GM10248 (cell line): Measurements from ENCODE around the gene PLAAT5.
"Not testable (repeated sequence)": the region's sequence is repeated elsewhere in the genome, so short reads cannot be mapped to it uniquely, and the experiment has no call there.

Experiments used
- CTCF ChIA-PET: fragments of 300-600 bp; sonication (Branson Sonifier 250); formaldehyde crosslinking; extraction: SDS; loops from one replicate; lab custom pipeline; 2021; ENCODE audit warnings: antibody characterized with exemption; lab: Yijun Ruan, JAX
- POLR2A ChIA-PET: fragments of 350-650 bp; sonication (Branson Sonifier 250); formaldehyde crosslinking; extraction: SDS; loops from one replicate; lab custom pipeline; 2020; ENCODE audit warnings: antibody characterized with exemption; lab: Yijun Ruan, JAX
- DNase-seq: peaks from one replicate; pipeline ENCODE4 v3.0.0; 2012; ENCODE audit errors: extremely low spot score
- CTCF ChIP-seq: IDR thresholded peaks from 2 replicates; pipeline ENCODE4 v1.5.1; 2012; ENCODE audit warnings: mild to moderate bottlenecking, low read depth; ENCODE audit errors: extremely low read depth, missing control alignments, control extremely low read depth

Gene PLAAT5

GRCh38 chr11:63532799-63533475, 42.0 kb upstream of the PLAAT5 start:
- no peak for TF ChIP-seq CTCF
- ChIA-PET POLR2A (interaction anchor here (0.6 kb wide), 1 partner anchor 685 kb away, joined by 3 read pairs; no protein-coding TSS in a partner anchor), CTCF (interaction anchor here (1.1 to 2.0 kb wide), 4 partner anchors 16 to 103 kb away, joined by 3 to 6 read pairs (median 4); no protein-coding TSS in a partner anchor)
- no peak for DNase-seq

GRCh38 chr11:63532117-63532516, 41.1 kb upstream of the PLAAT5 start:
- TF ChIP-seq CTCF, result no peak
- POLR2A ChIA-PET, result no interaction called here
- no peak for DNase-seq
- CTCF ChIA-PET, result interaction anchor here (1.1 to 2.0 kb wide), 6 partner anchors 15 to 104 kb away, joined by 3 to 6 read pairs (median 4); no protein-coding TSS in a partner anchor

DNA sequence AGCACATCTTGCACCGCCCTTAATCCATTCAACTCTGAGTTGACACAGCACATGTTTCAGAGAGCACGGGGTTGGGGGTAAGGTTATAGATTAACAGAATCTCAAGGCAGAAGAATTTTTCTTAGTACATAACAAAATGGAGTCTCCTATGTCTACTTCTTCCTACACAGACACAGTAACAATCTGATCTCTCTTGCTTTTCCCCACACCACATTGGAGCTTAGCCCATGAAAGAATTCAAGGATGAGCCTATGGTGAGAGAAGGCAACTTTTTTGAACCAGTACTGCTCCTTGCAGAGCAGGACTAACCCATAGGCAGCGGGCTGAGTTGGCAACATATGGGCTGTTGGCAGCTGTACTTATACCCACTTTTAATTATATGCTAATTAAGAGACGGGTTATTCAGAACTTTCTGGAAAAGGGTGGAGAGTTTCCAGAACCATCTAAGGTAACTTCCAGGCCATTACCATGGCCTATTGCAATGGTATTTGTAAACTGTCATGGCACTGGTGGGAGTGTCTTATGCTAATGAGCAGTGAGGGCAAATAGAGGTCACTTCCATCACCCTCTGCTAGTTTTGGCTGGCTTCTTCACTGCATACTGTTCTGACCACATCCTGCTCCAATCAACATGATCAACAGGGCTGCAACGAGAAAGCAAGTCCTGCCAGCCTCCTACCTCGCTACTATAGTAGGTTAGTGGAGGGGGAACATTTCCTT, 40.3 kb upstream of the PLAAT5 start:
- CTCF ChIA-PET, result interaction anchor here (1.1 to 2.0 kb wide), 5 partner anchors 14 to 105 kb away, joined by 3 to 6 read pairs (median 5); no protein-coding TSS in a partner anchor
- POLR2A ChIA-PET, DNase-seq: not testable (repeated sequence)

DNA sequence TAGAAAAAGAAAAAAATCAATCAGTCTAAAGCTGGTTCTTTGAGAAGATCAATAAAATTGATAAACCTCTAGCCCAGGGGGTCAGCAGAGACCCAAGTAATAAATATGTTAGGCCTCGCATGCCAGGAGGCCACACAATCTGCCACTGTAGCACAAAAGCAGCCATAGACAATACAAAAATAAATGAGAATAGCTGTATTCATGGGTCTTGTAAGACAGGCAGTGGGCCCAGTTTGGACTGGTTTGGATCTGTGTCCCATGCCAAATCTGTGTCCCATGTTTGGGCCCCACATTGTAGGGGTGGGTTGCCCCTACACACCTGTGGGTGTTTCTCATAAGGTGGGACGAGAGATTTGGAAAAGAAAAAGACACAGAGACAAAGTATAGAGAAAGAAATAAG, 39.1 kb upstream of the PLAAT5 start:
- ChIA-PET POLR2A (no interaction called here), CTCF (interaction anchor here (1.0 to 1.5 kb wide), 3 partner anchors 9 to 51 kb away, joined by 3 to 6 read pairs (median 3); no protein-coding TSS in a partner anchor)
- no peak for TF ChIP-seq CTCF
- no peak for DNase-seq

DNA sequence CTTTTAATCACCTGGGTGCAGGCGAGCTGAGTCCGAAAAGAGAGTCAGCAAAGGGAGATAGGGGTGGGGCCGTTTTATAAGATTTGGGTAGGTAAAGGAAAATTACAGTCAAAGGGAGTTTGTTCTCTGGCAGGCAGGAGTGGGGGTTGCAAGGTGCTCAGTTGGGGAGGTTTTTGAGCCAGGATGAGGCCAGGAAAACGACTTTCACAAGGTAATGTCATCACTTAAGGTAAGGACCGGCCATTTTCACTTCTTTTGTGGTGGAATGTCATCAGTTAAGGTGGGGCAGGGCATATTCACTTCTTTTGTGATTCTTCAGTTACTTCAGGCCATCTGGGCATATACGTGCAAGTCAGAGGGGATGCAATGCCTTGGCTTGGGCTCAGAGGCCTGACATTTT, 38.4 kb upstream of the PLAAT5 start:
- DNase-seq, POLR2A ChIA-PET: not testable (repeated sequence)
- CTCF ChIA-PET, result interaction anchor here (1.0 to 1.5 kb wide), 4 partner anchors 9 to 109 kb away, joined by 3 to 6 read pairs (median 3); no protein-coding TSS in a partner anchor

DNA sequence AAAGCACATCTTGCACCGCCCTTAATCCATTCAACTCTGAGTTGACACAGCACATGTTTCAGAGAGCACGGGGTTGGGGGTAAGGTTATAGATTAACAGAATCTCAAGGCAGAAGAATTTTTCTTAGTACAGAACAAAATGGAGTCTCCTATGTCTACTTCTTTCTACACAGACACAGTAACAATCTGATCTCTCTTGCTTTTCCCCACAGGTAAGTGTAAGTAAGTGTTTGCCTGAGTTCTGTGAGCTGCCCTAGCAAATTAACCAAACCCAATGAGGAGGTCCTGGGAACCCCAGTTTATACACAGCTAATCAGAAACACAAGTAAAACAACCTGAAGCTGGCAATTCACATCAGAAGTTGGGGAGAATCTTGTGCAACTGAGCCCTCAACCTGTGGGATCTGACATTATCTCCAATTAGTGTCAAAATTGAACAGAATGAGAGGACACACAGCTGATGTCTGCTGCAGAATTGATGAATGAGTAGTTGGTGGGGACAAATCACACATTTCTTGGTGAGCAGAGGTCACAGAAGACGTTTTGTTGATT, 37.8 kb upstream of the PLAAT5 start:
- DNase-seq, POLR2A ChIA-PET: not testable (repeated sequence)
- CTCF ChIA-PET, result interaction anchor here (1.0 to 1.5 kb wide), 3 partner anchors 21 to 109 kb away, joined by 3 to 6 read pairs (median 3); no protein-coding TSS in a partner anchor

- CTCF ChIA-PET, DNase-seq: not testable (repeated sequence)
Observed at GRCh38 chr11:63528156-63528555, 37.2 kb upstream of the PLAAT5 start.

GRCh38 chr11:63527667-63528066, 36.7 kb upstream of the PLAAT5 start:
- no peak for DNase-seq
- ChIA-PET CTCF (no interaction called here), POLR2A (no interaction called here)
- TF ChIP-seq CTCF, result no peak

More at GRCh38 chr11:63528156-63528555, 37.2 kb upstream of the PLAAT5 start:
- POLR2A ChIA-PET, result not testable (repeated sequence)
